Muscle of leg (tissue), 16 donors: ENCODE measurements around the gene CYGB. TPM values are rescaled to one million over a fixed set of nuclear protein-coding genes. Genes with fewer than 3 reads are reported as not detected.

Experiments
- DNase-seq: peaks from one replicate; pipeline ENCODE4 v3.0.0; 2013
- H3K27ac ChIP-seq: one replicate; pipeline ENCODE4 v1.5.1; 2013; ENCODE audit warnings: mild to moderate bottlenecking, low read length, control low read depth
- H3K27me3 ChIP-seq: one replicate; pipeline ENCODE4 v1.6.1; 2013; ENCODE audit warnings: low read length; ENCODE audit not compliant: control insufficient read depth, insufficient read depth
- H3K36me3 ChIP-seq: one replicate; pipeline ENCODE4 v1.6.1; 2013; ENCODE audit warnings: low read length; ENCODE audit not compliant: control insufficient read depth, insufficient read depth
- H3K4me1 ChIP-seq: one replicate; pipeline ENCODE4 v1.6.1; 2013; ENCODE audit warnings: low read length; ENCODE audit not compliant: control insufficient read depth, insufficient read depth
- H3K4me3 ChIP-seq: one replicate; pipeline ENCODE4 v1.5.1; 2013; ENCODE audit warnings: low read length, control low read depth
- H3K9me3 ChIP-seq: replicated peaks from 2 replicates; pipeline ENCODE4 v1.6.1; 2013; ENCODE audit warnings: low read depth, low read length; ENCODE audit not compliant: control insufficient read depth
- WGBS: methylation state at CpG from one replicate; pipeline ENCODE4 v1.1.5; 2013; ENCODE audit warnings: missing lambda C conversion rate; ENCODE audit not compliant: insufficient coverage; 5-methylcytosine and 5-hydroxymethylcytosine counted together
- long read RNA-seq, 11 donors: transcript quantifications; one replicate each; lab custom pipeline, GENCODE V29; 2026
- polyA plus RNA-seq, 8 donors: library from polyadenylated mRNA; unstranded; fragments of 120-200 nt; gene quantifications; one replicate each; pipeline versions ENCODE4 v1.2.1 to v1.2.3, GENCODE V29; 2013; ENCODE audit warnings: inconsistent platforms in 1 of 8, low replicate concordance in 1 of 8; ENCODE audit not compliant: insufficient read length in 8 of 8, insufficient read depth in 1 of 8
- total RNA-seq: library from RNA; stranded (reverse); fragments of 120-200 nt; gene quantifications from one replicate; pipeline ENCODE4 v1.2.4, GENCODE V29; 2013

Gene CYGB
- 12.8 TPM for total RNA-seq
- polyA plus RNA-seq: 10 to 100 TPM; 15.9 to 27.2 (median 20.8) TPM
- long read RNA-seq, donor 1, partial matches to known transcripts: 0 of 1 reads
- long read RNA-seq, donor 1, other reads (novel, unspliced or antisense): 0 of 1 reads
- long read RNA-seq, donor 2, partial matches to known transcripts: 0 of 1 reads
- long read RNA-seq, donor 2, other reads (novel, unspliced or antisense): 0 of 1 reads
- long read RNA-seq, donor 3, transcript CYGB-201 (4 exons, 2,158 nt): major isoform, 15 of 233 reads
- long read RNA-seq, donor 3, partial matches to known transcripts: 147 of 233 reads
- long read RNA-seq, donor 3, other reads (novel, unspliced or antisense): 71 of 233 reads
- long read RNA-seq, donor 4, transcript CYGB-201 (4 exons, 2,158 nt): major isoform, 14 of 14 reads
- long read RNA-seq, donor 4, partial matches to known transcripts: 0 of 14 reads
- long read RNA-seq, donor 4, other reads (novel, unspliced or antisense): 0 of 14 reads
- long read RNA-seq, donor 5, transcript CYGB-201 (4 exons, 2,158 nt): major isoform, 15 of 16 reads
- long read RNA-seq, donor 5, partial matches to known transcripts: 0 of 16 reads
- long read RNA-seq, donor 5, other reads (novel, unspliced or antisense): 0 of 16 reads
- long read RNA-seq, donor 6, transcript CYGB-201 (4 exons, 2,158 nt): major isoform, 15 of 15 reads
- long read RNA-seq, donor 6, partial matches to known transcripts: 0 of 15 reads
- long read RNA-seq, donor 6, other reads (novel, unspliced or antisense): 0 of 15 reads
- long read RNA-seq, donor 7, transcript CYGB-201 (4 exons, 2,158 nt): major isoform, 7 of 7 reads
- long read RNA-seq, donor 7, partial matches to known transcripts: 0 of 7 reads
- long read RNA-seq, donor 7, other reads (novel, unspliced or antisense): 0 of 7 reads
- long read RNA-seq, donor 8, transcript CYGB-201 (4 exons, 2,158 nt): major isoform, 6 of 6 reads
- long read RNA-seq, donor 8, partial matches to known transcripts: 0 of 6 reads
- long read RNA-seq, donor 8, other reads (novel, unspliced or antisense): 0 of 6 reads
- long read RNA-seq, donor 9, partial matches to known transcripts: 0 of 4 reads
- long read RNA-seq, donor 9, other reads (novel, unspliced or antisense): 0 of 4 reads
- long read RNA-seq, donor 10, transcript CYGB-201 (4 exons, 2,158 nt): major isoform, 10 of 10 reads
- long read RNA-seq, donor 10, partial matches to known transcripts: 0 of 10 reads
- long read RNA-seq, donor 10, other reads (novel, unspliced or antisense): 0 of 10 reads
- long read RNA-seq, donor 11, transcript CYGB-201 (4 exons, 2,158 nt): major isoform, 10 of 222 reads
- long read RNA-seq, donor 11, partial matches to known transcripts: 212 of 222 reads
- long read RNA-seq, donor 11, other reads (novel, unspliced or antisense): 0 of 222 reads

- no peaks in the 10 kb centered on the region for H3K9me3 ChIP-seq
- no peak for DNase-seq
- H3K4me1 ChIP-seq: peaks cover 75% of the 10 kb centered on the region
- H3K27ac ChIP-seq: peak within 1 kb of the TSS; percentile 20
- H3K36me3 ChIP-seq: peaks cover 2% of the 10 kb centered on the region
- H3K27me3 ChIP-seq: peaks cover 28% of the 10 kb centered on the region
- H3K4me3 ChIP-seq: peak within 1 kb of the TSS; percentile 45
- WGBS: under 1% methylated on average over 64 of the region's 95 CpGs
Observed at GRCh38 chr17:76537578-76538280, at the start of gene CYGB. CYGB (minus strand) TSS chr17:76537709; CDS start chr17:76537542, 167 bp downstream.

DNA sequence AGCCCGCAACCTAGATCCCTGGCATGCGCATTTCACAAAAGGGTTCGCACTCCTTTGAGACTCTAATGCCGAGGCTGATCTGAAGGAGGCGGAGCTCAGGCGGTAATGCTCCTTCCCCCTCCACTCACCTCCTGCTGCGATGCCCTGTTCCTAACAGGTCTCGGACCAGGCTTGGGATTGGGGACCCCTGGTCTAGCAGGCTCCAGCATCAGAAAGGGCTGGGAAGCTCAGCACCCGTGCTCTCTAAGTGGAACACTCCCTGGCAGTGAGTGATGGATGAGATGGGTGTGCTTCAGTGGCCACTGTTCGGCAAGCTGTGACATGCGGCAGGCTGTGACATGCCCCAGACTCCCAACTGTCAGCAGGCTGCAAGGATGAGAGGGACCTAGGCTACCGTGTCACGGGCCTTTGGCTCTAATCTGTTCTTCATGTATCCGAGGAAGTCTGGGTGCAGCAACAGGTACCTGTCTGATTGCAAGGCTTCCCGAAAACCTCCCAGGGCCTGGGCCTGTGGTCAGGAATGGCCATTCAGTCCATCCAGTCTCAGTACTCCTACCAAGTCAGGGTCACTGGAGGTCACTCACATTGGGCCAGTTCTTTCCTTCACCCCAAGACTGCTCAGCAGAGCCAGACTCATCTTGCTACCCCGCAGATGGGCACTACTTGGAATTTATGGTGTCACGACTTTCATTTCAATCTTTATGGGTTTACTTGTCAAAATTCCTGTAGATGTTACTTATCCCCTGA is 49.4 kb upstream of the CYGB start:
- peaks cover 13% of the 10 kb centered on the region for H3K4me1 ChIP-seq
- WGBS: 22% methylated on average over 15 of the region's 17 CpGs
- H3K4me3 ChIP-seq: no peak overlapping the region
- no peak overlapping the region for H3K27ac ChIP-seq
- DNase-seq: no peak
- H3K27me3 ChIP-seq: peaks cover 60% of the 10 kb centered on the region
- H3K9me3 ChIP-seq: peaks cover 2% of the 10 kb centered on the region
- no peaks in the 10 kb centered on the region for H3K36me3 ChIP-seq

GRCh38 chr17:76585649-76586593 is 48.4 kb upstream of the CYGB start, which contains the start of gene ST6GALNAC2:
ST6GALNAC2 (minus strand) TSS chr17:76585860; CDS start chr17:76585808, 52 bp downstream.
- DNase-seq: peak; percentile 57
- Histone ChIP-seq H3K4me1 (peaks cover 16% of the 10 kb centered on the region), H3K4me3 (peak within 1 kb of the TSS; percentile 42), H3K27me3 (peaks cover 63% of the 10 kb centered on the region), H3K9me3 (peaks cover 2% of the 10 kb centered on the region), H3K36me3 (no peaks in the 10 kb centered on the region), H3K27ac (no peak within 1 kb of the TSS)
- WGBS: 1% methylated on average over 82 of the region's 84 CpGs

GRCh38 chr17:76585033-76585648 is 47.6 kb upstream of the CYGB start:
- Histone ChIP-seq H3K9me3 (peaks cover 2% of the 10 kb centered on the region), H3K36me3 (no peaks in the 10 kb centered on the region), H3K4me1 (peaks cover 19% of the 10 kb centered on the region), H3K4me3 (peak overlapping the region; percentile 42), H3K27ac (no peak overlapping the region), H3K27me3 (peaks cover 65% of the 10 kb centered on the region)
- under 1% methylated on average over 61 of the region's 62 CpGs for WGBS
- DNase-seq: no peak

GRCh38 chr17:76584427-76585032 is 47.0 kb upstream of the CYGB start:
- H3K27me3 ChIP-seq: peaks cover 65% of the 10 kb centered on the region
- H3K36me3 ChIP-seq: no peaks in the 10 kb centered on the region
- WGBS: 14% methylated on average over 8 of the region's 17 CpGs
- H3K4me1 ChIP-seq: peaks cover 19% of the 10 kb centered on the region
- H3K4me3 ChIP-seq: peak overlapping the region; percentile 42
- H3K27ac ChIP-seq: no peak overlapping the region
- DNase-seq: no peak
- peaks cover 2% of the 10 kb centered on the region for H3K9me3 ChIP-seq

DNA sequence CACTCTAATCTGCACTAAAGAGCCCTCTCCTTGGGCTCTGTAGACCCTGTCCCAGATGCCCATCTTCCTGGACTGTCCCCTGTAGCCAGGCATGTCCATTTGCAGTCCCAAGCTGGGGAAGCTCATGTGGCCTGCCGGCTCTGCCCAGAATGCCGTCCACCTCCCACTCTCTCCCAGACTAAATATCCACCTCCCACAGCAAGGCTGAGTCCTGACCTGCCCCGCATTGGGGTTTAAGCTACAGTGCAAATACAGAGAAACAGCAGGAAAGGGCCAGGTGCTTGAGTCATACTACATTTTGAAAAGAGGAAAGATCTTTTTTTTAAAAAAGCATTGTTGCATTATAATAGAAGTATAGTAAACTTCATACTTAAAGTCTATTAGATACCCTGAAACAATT is 45.2 kb upstream of the CYGB start:
- no CpG with 5 or more reads among the region's 3 CpGs for WGBS
- H3K36me3 ChIP-seq: no peaks in the 10 kb centered on the region
- H3K4me1 ChIP-seq: peaks cover 19% of the 10 kb centered on the region
- H3K9me3 ChIP-seq: no peaks in the 10 kb centered on the region
- DNase-seq: no peak
- H3K4me3 ChIP-seq: no peak overlapping the region
- peaks cover 49% of the 10 kb centered on the region for H3K27me3 ChIP-seq
- no peak overlapping the region for H3K27ac ChIP-seq

DNA sequence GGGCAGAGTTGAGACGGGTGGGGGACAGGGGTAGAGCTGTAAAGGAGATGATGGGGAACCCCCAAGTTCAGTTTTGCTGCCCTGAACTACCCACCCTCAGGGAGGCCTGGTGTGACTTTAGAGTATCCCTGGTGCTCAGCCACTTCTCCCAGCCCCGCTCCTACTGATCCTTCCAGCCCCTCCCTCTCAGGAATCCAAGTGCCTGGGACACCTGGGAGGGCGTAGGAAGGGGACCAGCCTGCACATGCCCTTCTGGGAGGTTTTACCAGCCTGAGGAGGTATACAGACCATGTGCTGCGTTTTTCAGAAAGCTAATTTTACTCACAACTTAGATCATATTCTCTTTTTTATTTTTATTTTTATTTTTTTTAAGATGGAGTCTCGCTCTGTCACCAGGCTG is 44.0 kb upstream of the CYGB start:
- peaks cover 38% of the 10 kb centered on the region for H3K27me3 ChIP-seq
- no peaks in the 10 kb centered on the region for H3K36me3 ChIP-seq
- H3K9me3 ChIP-seq: no peaks in the 10 kb centered on the region
- no peak overlapping the region for H3K27ac ChIP-seq
- DNase-seq: no peak
- H3K4me3 ChIP-seq: no peak overlapping the region
- WGBS: 67% methylated on average over 1 of the region's 5 CpGs
- peaks cover 19% of the 10 kb centered on the region for H3K4me1 ChIP-seq
